Upper lobe of left lung (tissue), 4 donors: ENCODE data around the gene HSDL2.

Experiments used
- CTCF ChIP-seq, 6 experiments: fragments of 450-650 bp in 4 of 6; fragments of 200-600 bp in 2 of 6; sonication (generic) in 2 of 6; IDR thresholded peaks; one replicate each; pipeline ENCODE4 v1.5.1; 2016 to 2019; ENCODE audit warnings: antibody characterized with exemption in 6 of 6
- POLR2A ChIP-seq, 4 donors: fragments of 450-650 bp; IDR thresholded peaks; one replicate each; pipeline ENCODE4 v1.5.1; 2016 to 2017; ENCODE audit warnings: antibody characterized with exemption in 4 of 4, mild to moderate bottlenecking in 2 of 4
- POLR2AphosphoS5 ChIP-seq, 2 donors: sonication (generic); formaldehyde crosslinking; IDR thresholded peaks; one replicate each; pipeline ENCODE4 v1.5.1; 2017; ENCODE audit warnings: antibody characterized with exemption in 2 of 2

- TF ChIP-seq CTCF (IDR thresholded peaks at IDR 0.05) (no peak), POLR2AphosphoS5 (IDR thresholded peaks at IDR 0.05) (no peak), POLR2A (IDR thresholded peaks at IDR 0.05) (no peak)
Measured at GRCh38 chr9:112341730-112342129, 38.2 kb upstream of the HSDL2 start.
